Parathyroid adenoma (tissue), 2 donors: ENCODE measurements around the gene KRTAP5-1.

Experiments used
- H2AFZ ChIP-seq: fragments of 300-600 bp; sonication (generic); one replicate; pipeline ENCODE4 v1.7.0; 2017; ENCODE audit warnings: antibody characterized with exemption, mild to moderate bottlenecking
- H3K27ac ChIP-seq: fragments of 300-600 bp; sonication (generic); one replicate; pipeline ENCODE4 v1.7.0; 2017
- H3K27me3 ChIP-seq: fragments of 300-600 bp; sonication (generic); one replicate; pipeline ENCODE4 v1.7.0; 2017; ENCODE audit warnings: low read length; ENCODE audit not compliant: control insufficient read depth, insufficient read depth
- H3K36me3 ChIP-seq: fragments of 300-600 bp; sonication (generic); one replicate; pipeline ENCODE4 v1.7.0; 2017; ENCODE audit warnings: low read length; ENCODE audit not compliant: control insufficient read depth, insufficient read depth
- H3K4me1 ChIP-seq: fragments of 300-600 bp; sonication (generic); one replicate; pipeline ENCODE4 v1.7.0; 2017; ENCODE audit warnings: control low read depth
- H3K4me2 ChIP-seq: fragments of 300-600 bp; sonication (generic); one replicate; pipeline ENCODE4 v1.7.0; 2017; ENCODE audit warnings: low read length
- H3K4me3 ChIP-seq: fragments of 300-600 bp; sonication (generic); one replicate; pipeline ENCODE4 v1.7.0; 2017; ENCODE audit warnings: low read depth, low read length
- H3K79me2 ChIP-seq: fragments of 300-600 bp; sonication (generic); one replicate; pipeline ENCODE4 v1.7.0; 2017; ENCODE audit warnings: control low read depth
- H3K9ac ChIP-seq: fragments of 300-600 bp; sonication (generic); one replicate; pipeline ENCODE4 v1.7.0; 2017; ENCODE audit warnings: mild to moderate bottlenecking
- H3K9me3 ChIP-seq: fragments of 300-600 bp; sonication (generic); one replicate; pipeline ENCODE4 v1.7.0; 2017; ENCODE audit warnings: low read length; ENCODE audit not compliant: control insufficient read depth
- CTCF ChIP-seq: fragments of 300-600 bp; sonication (generic); IDR thresholded peaks from one replicate; pipeline ENCODE4 v1.7.0; 2017; ENCODE audit warnings: antibody characterized with exemption, mild to moderate bottlenecking
- donor health status: primary hyperparathyroidism.

The KRTAP5-1 gene

GRCh38 chr11:1559111-1559951 is 25.8 kb downstream of the KRTAP5-1 start:
- H3K79me2 ChIP-seq = no peaks in the 10 kb centered on the region
- no peak overlapping the region for H3K4me3 ChIP-seq
- H3K9ac ChIP-seq = no peak overlapping the region
- no peak overlapping the region for H3K27ac ChIP-seq
- no peaks in the 10 kb centered on the region for H3K36me3 ChIP-seq
- no peak overlapping the region for H2AFZ ChIP-seq
- H3K4me2 ChIP-seq = no peak overlapping the region
- no peaks in the 10 kb centered on the region for H3K27me3 ChIP-seq
- no peak for TF ChIP-seq CTCF
- H3K9me3 ChIP-seq = no peaks in the 10 kb centered on the region
- H3K4me1 ChIP-seq = no peaks in the 10 kb centered on the region

GRCh38 chr11:1558775-1559110 is 26.3 kb downstream of the KRTAP5-1 start:
- H3K4me3 ChIP-seq = no peak overlapping the region
- no peak overlapping the region for H3K9ac ChIP-seq
- H3K79me2 ChIP-seq = no peaks in the 10 kb centered on the region
- H2AFZ ChIP-seq = no peak overlapping the region
- no peak overlapping the region for H3K4me2 ChIP-seq
- H3K4me1 ChIP-seq = no peaks in the 10 kb centered on the region
- TF ChIP-seq CTCF = no peak
- H3K9me3 ChIP-seq = no peaks in the 10 kb centered on the region
- H3K27me3 ChIP-seq = no peaks in the 10 kb centered on the region
- no peak overlapping the region for H3K27ac ChIP-seq
- H3K36me3 ChIP-seq = no peaks in the 10 kb centered on the region

DNA sequence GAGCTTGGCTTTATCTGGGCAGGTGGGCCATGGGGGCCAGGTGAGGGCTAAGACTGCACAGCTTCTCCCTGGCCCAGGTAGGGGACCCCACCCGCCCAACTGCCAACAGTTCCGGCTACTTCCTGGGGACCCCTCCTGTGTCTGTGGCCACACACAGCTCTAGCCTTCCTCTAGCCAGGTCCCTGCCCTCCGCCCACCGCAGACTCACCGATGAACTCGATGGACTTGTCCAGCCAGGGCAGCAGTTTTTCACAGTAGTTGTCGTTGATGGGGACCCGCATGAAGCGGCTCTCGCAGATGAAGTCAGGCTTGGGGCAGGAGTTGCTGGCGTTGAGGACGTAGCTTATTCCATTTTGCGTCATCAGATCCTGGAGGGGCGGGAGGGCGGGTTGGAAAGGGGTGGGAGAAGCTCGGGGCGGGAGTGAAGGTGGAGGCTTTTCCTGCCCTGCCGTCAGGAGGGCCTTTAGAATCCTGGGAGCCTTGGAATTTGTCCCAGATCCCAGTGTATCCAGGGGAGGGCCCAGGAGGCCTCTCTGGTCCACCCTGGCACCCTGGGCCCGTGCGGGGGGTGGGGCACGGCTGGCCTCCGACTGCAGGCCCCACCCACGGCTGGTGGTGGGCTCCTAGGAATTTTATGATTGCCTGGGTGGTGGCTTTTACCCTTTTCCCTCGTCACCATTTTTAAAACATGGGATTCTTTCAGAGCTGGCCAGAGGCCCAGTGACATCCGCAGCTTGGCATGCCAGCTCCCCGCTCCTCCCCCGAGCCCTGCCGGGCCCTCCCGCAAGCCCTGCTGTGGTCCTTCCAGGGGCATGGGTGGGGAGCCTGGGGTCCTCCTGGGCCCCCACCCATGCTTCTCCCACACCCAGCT is 26.9 kb downstream of the KRTAP5-1 start:
- H3K9ac ChIP-seq = no peak overlapping the region
- no peak overlapping the region for H2AFZ ChIP-seq
- TF ChIP-seq CTCF = no peak
- no peaks in the 10 kb centered on the region for H3K36me3 ChIP-seq
- H3K9me3 ChIP-seq = no peaks in the 10 kb centered on the region
- H3K4me1 ChIP-seq = no peaks in the 10 kb centered on the region
- no peak overlapping the region for H3K27ac ChIP-seq
- H3K4me3 ChIP-seq = no peak overlapping the region
- no peak overlapping the region for H3K4me2 ChIP-seq
- H3K79me2 ChIP-seq = no peaks in the 10 kb centered on the region
- H3K27me3 ChIP-seq = no peaks in the 10 kb centered on the region

- Histone ChIP-seq H3K36me3 (no peaks in the 10 kb centered on the region), H3K9ac (no peak overlapping the region), H3K4me2 (no peak overlapping the region), H2AFZ (no peak overlapping the region), H3K27ac (no peak overlapping the region), H3K27me3 (no peaks in the 10 kb centered on the region), H3K4me3 (no peak overlapping the region), H3K9me3 (no peaks in the 10 kb centered on the region), H3K4me1 (no peaks in the 10 kb centered on the region), H3K79me2 (no peaks in the 10 kb centered on the region)
- no peak for TF ChIP-seq CTCF
These were observed 27.8 kb downstream of the KRTAP5-1 start for GRCh38 chr11:1557051-1557884.
